Bronchus fibroblast of lung (primary cell): ENCODE measurements around the gene LSM11. TPM values are rescaled to one million over a fixed set of nuclear protein-coding genes. Genes with fewer than 3 reads are reported as not detected.

Experiments
- total RNA-seq: library from RNA; depleted of rRNA; stranded (reverse); fragments of >200 nt; gene quantifications from 2 replicates; pipeline ENCODE4 v1.2.3, GENCODE V29; 2015

Gene LSM11
- total RNA-seq, result 1.6 and 2.2 TPM in 2 replicates

GRCh38 chr5:157743163-157744050, at the start of gene LSM11:
TSS of gene LSM11 (plus strand) at chr5:157743712. CDS start at chr5:157743751, 39 bp downstream.

GRCh38 chr5:157731272-157732129, 12.0 kb upstream of the LSM11 start, which contains the start of gene THG1L:
TSS of gene THG1L (plus strand) at chr5:157731420. CDS start at chr5:157731441, 21 bp downstream.

Other genes with a start within 250 kb of the LSM11 start
- 7.7 and 8.4 TPM in 2 replicates for gene ADAM19, start 167.9 kb upstream of the LSM11 start, total RNA-seq
- gene SOX30, start 91.3 kb upstream of the LSM11 start, total RNA-seq, result 0.15 TPM in 1 of 2 replicates, not detected in the other
- gene C5orf52, start 72.2 kb upstream of the LSM11 start, total RNA-seq, result not detected in 2 replicates
- gene THG1L, start 12.3 kb upstream of the LSM11 start, total RNA-seq, result 14.4 and 14.5 TPM in 2 replicates
- gene CLINT1, start 115.4 kb downstream of the LSM11 start, total RNA-seq, result 62.0 and 68.1 TPM in 2 replicates